B cell (primary cell): Measurements from ENCODE around the gene ORAI3. TPM values are rescaled to one million over a fixed set of nuclear protein-coding genes. Genes with fewer than 3 reads are reported as not detected.

Source experiments
- ATAC-seq: fragments of 200-7000 bp; cut with Tn5 transposase; one replicate; pipeline ENCODE4 v1.10.0; 2021; ENCODE audit warnings: low read depth, mild to moderate bottlenecking, moderate number of reproducible peaks, moderate library complexity
- CTCF ChIA-PET: fragments of 350-600 bp; sonication (Branson Sonifier 250); formaldehyde crosslinking; loops from one replicate; lab custom pipeline; 2021; ENCODE audit warnings: antibody characterized with exemption, inconsistent platforms; lab: Charles Lee
- POLR2A ChIA-PET: fragments of 350-600 bp; sonication (Branson Sonifier 250); formaldehyde crosslinking; loops from one replicate; lab custom pipeline; 2021; ENCODE audit warnings: antibody characterized with exemption; lab: Charles Lee
- DNase-seq: peaks from one replicate; pipeline ENCODE4 v3.0.0; 2013
- H2AFZ ChIP-seq: 2 replicates; pipeline ENCODE4 v1.6.1; 2012; ENCODE audit warnings: mild to moderate bottlenecking, low read depth, low read length; ENCODE audit not compliant: insufficient read depth, poor library complexity, severe bottlenecking
- H3K27ac ChIP-seq, 2 donors: 1 replicate in 1 of 2; 2 replicates in 1 of 2; pipeline ENCODE4 v1.5.1; 2012 to 2013; ENCODE audit warnings: low read length in 2 of 2, mild to moderate bottlenecking in 2 of 2, moderate library complexity in 1 of 2
- H3K27me3 ChIP-seq, 4 experiments: fragments of 200-600 bp in 1 of 4; sonication (generic) in 1 of 4; replicated peaks in 1 of 4; 1 replicate in 2 of 4; 2 replicates in 2 of 4; pipeline versions ENCODE4 v1.6.1 to v1.7.0; 2013 to 2016; ENCODE audit warnings: low read length in 3 of 4, mild to moderate bottlenecking in 2 of 4, mixed read lengths in 1 of 4, moderate library complexity in 1 of 4; ENCODE audit not compliant: insufficient read depth in 4 of 4, control insufficient read depth in 3 of 4; ENCODE audit errors: control extremely low read depth in 1 of 4
- H3K36me3 ChIP-seq, 2 experiments: replicated peaks in 1 of 2; 1 replicate in 1 of 2; 2 replicates in 1 of 2; pipeline versions ENCODE4 v1.6.1 to v1.7.1; 2013; ENCODE audit warnings: low read length in 1 of 2; ENCODE audit not compliant: insufficient read depth in 2 of 2, control insufficient read depth in 1 of 2; ENCODE audit errors: control extremely low read depth in 1 of 2, extremely low read depth in 1 of 2
- H3K4me1 ChIP-seq, 2 donors: fragments of 200-600 bp in 1 of 2; sonication (generic) in 1 of 2; 1 replicate in 1 of 2; 2 replicates in 1 of 2; pipeline versions ENCODE4 v1.5.1 to v1.6.1; 2013 to 2017; ENCODE audit warnings: low read length in 2 of 2; ENCODE audit not compliant: control insufficient read depth in 2 of 2, insufficient read depth in 2 of 2
- H3K4me2 ChIP-seq: replicated peaks from 2 replicates; pipeline ENCODE3; 2012; ENCODE audit warnings: mild to moderate bottlenecking, low read depth, low read length; ENCODE audit not compliant: poor library complexity, severe bottlenecking
- H3K4me3 ChIP-seq, 5 experiments: fragments of 200-600 bp in 1 of 5; sonication (generic) in 1 of 5; 1 replicate in 3 of 5; 2 replicates in 2 of 5; pipeline versions ENCODE4 v1.5.1 to v1.7.0; 2011 to 2016; ENCODE audit warnings: low read length in 4 of 5, mild to moderate bottlenecking in 4 of 5, low read depth in 2 of 5, control low read depth in 1 of 5, moderate library complexity in 1 of 5; ENCODE audit not compliant: insufficient read depth in 1 of 5; ENCODE audit errors: control extremely low read depth in 1 of 5, extremely low read depth in 1 of 5
- H3K79me2 ChIP-seq: fragments of 200-600 bp; sonication (generic); one replicate; pipeline ENCODE4 v1.6.0; 2016; ENCODE audit warnings: low read length; ENCODE audit not compliant: control insufficient read depth, insufficient read depth
- H3K9ac ChIP-seq: fragments of 200-600 bp; sonication (generic); 2 replicates; pipeline ENCODE4 v1.6.1; 2017; ENCODE audit warnings: mild to moderate bottlenecking, low read length, moderate library complexity
- H3K9me3 ChIP-seq, 3 donors: one replicate each; pipeline versions ENCODE4 v1.6.1 to v1.7.1; 2013; ENCODE audit warnings: low read length in 2 of 3; ENCODE audit not compliant: control insufficient read depth in 2 of 3, insufficient read depth in 1 of 3; ENCODE audit errors: control extremely low read depth in 1 of 3
- H4K20me1 ChIP-seq: 2 replicates; pipeline ENCODE4 v1.6.0; 2012; ENCODE audit warnings: mild to moderate bottlenecking, low read length; ENCODE audit not compliant: insufficient read depth, control insufficient read depth, poor library complexity, severe bottlenecking
- H3K27ac Mint-ChIP-seq: one replicate; pipeline ENCODE4 v1.8.0; 2021; ENCODE audit warnings: mixed read lengths
- H3K27me3 Mint-ChIP-seq: one replicate; pipeline ENCODE4 v1.8.0; 2021; ENCODE audit warnings: mixed read lengths
- H3K4me1 Mint-ChIP-seq: one replicate; pipeline ENCODE4 v1.8.0; 2021; ENCODE audit warnings: mixed read lengths
- H3K4me3 Mint-ChIP-seq: one replicate; pipeline ENCODE4 v1.8.0; 2021; ENCODE audit warnings: mixed read lengths
- H3K9me3 Mint-ChIP-seq: one replicate; pipeline ENCODE4 v1.8.0; 2022; ENCODE audit warnings: mixed read lengths; ENCODE audit not compliant: insufficient read depth
- CTCF ChIP-seq: fragments of 200-600 bp; IDR thresholded peaks from one replicate; pipeline ENCODE4 v1.8.0; 2022; ENCODE audit warnings: antibody characterized with exemption, mild to moderate bottlenecking
- EZH2 ChIP-seq: IDR thresholded peaks from 2 replicates; pipeline ENCODE4 v1.6.1; 2012; ENCODE audit warnings: borderline replicate concordance, low read depth, mild to moderate bottlenecking, moderate library complexity, low read length; ENCODE audit not compliant: insufficient read depth, poor library complexity, severe bottlenecking
- WGBS: methylation state at CpG from one replicate; pipeline ENCODE4 v1.1.5; 2013; ENCODE audit warnings: missing lambda C conversion rate; ENCODE audit not compliant: insufficient coverage; 5-methylcytosine and 5-hydroxymethylcytosine counted together
- intact Hi-C: fragments of 100-400 bp; cut with micrococcal nuclease; formaldehyde crosslinking; loops from one replicate; pipeline ENCODE4 v1.10.0; 2022
- polyA plus RNA-seq: library from polyadenylated mRNA; depleted of rRNA; stranded (reverse); fragments of >200 nt; gene quantifications from 2 replicates; pipeline ENCODE4 v1.2.3, GENCODE V29; 2012
- total RNA-seq, 2 donors: library from RNA; stranded (reverse); fragments of 120-200 nt in 1 of 2; gene quantifications; 1 replicate in 1 of 2; 2 replicates in 1 of 2; pipeline versions ENCODE4 v1.2.3 to v1.2.4, GENCODE V29; 2013 to 2022

ORAI3 gene
- total and polyA plus RNA-seq, 2 donors (not counting 1 experiment from before 2014, with no cell fraction given), result 32.2 to 51.8 TPM

GRCh38 chr16:30961384-30961783 is 12.5 kb downstream of the ORAI3 start:
- peaks cover 29% of the 10 kb centered on the region for H3K4me1 Mint-ChIP-seq
- 95% methylated on average over 6 of the region's 11 CpGs for WGBS
- peaks cover 28% of the 10 kb centered on the region for H4K20me1 ChIP-seq
- ChIA-PET CTCF (interaction anchor here (2.4 kb wide), 1 partner anchor 24 kb away, joined by 7 read pairs; the partner anchor contains the start of gene HSD3B7), POLR2A (interaction anchor here (0.7 kb wide), 1 partner anchor 495 kb away, joined by 5 read pairs; no protein-coding TSS in a partner anchor)
- H3K27me3 ChIP-seq, result no peaks in the 10 kb centered on the region
- ATAC-seq, result no peak
- no peak for TF ChIP-seq EZH2
- TF ChIP-seq CTCF, result no peak
- H3K79me2 ChIP-seq, result peaks cover 57% of the 10 kb centered on the region
- no peak overlapping the region for H3K4me2 ChIP-seq
- H3K4me1 ChIP-seq, result peaks cover 15 to 18% of the 10 kb centered on the region in 2 donors
- no peak overlapping the region for H3K27ac Mint-ChIP-seq
- no peak overlapping the region for H2AFZ ChIP-seq
- no peak overlapping the region for H3K9ac ChIP-seq
- H3K4me3 Mint-ChIP-seq, result no peak overlapping the region
- no peaks in the 10 kb centered on the region for H3K9me3 ChIP-seq
- intact Hi-C loops, result no loop called here
- no peaks in the 10 kb centered on the region for H3K27me3 Mint-ChIP-seq
- no peaks in the 10 kb centered on the region for H3K9me3 Mint-ChIP-seq
- no peak overlapping the region for H3K27ac ChIP-seq
- peaks cover 9 to 65% of the 10 kb centered on the region in 2 experiments for H3K36me3 ChIP-seq
- no peak overlapping the region for H3K4me3 ChIP-seq
- no peak for DNase-seq

- no peak overlapping the region for H3K4me2 ChIP-seq
- ChIA-PET POLR2A (interaction anchor here (1.1 kb wide), 1 partner anchor 14 kb away, joined by 4 read pairs; no protein-coding TSS in a partner anchor), CTCF (no interaction called here)
- H3K4me3 Mint-ChIP-seq, result no peak overlapping the region
- H3K4me1 ChIP-seq, result peaks cover 3 to 4% of the 10 kb centered on the region in 2 donors
- H3K36me3 ChIP-seq, result peaks cover 12 to 78% of the 10 kb centered on the region in 2 experiments
- H3K27ac ChIP-seq, result no peak overlapping the region
- peaks cover 52% of the 10 kb centered on the region for H3K79me2 ChIP-seq
- no peak overlapping the region for H3K4me3 ChIP-seq
- no peak for TF ChIP-seq EZH2
- TF ChIP-seq CTCF, result no peak
- ATAC-seq (no peak), DNase-seq (no peak)
- H4K20me1 ChIP-seq, result peaks cover 21% of the 10 kb centered on the region
- WGBS, result 99% methylated on average over 10 of the region's 18 CpGs
- no peaks in the 10 kb centered on the region for H3K27me3 ChIP-seq
- H3K4me1 Mint-ChIP-seq, result peaks cover 16% of the 10 kb centered on the region
- H3K9ac ChIP-seq, result no peak overlapping the region
- H3K27me3 Mint-ChIP-seq, result no peaks in the 10 kb centered on the region
- no peaks in the 10 kb centered on the region for H3K9me3 ChIP-seq
- H3K9me3 Mint-ChIP-seq, result no peaks in the 10 kb centered on the region
- no peak overlapping the region for H3K27ac Mint-ChIP-seq
- intact Hi-C loops, result no loop called here
- no peak overlapping the region for H2AFZ ChIP-seq
These were observed 15.2 kb downstream of the ORAI3 start for GRCh38 chr16:30963925-30964511.
